ENCODE data around the gene AUTS2. TPM values are rescaled to one million over a fixed set of nuclear protein-coding genes. Genes with fewer than 3 reads are reported as not detected.

Gene AUTS2
- total and polyA plus RNA-seq, 9 of the 15 experiments (the other 6 are each of a cell fraction or from before 2014, with no cell fraction given): 0.58 TPM; not detected in 8

DNA sequence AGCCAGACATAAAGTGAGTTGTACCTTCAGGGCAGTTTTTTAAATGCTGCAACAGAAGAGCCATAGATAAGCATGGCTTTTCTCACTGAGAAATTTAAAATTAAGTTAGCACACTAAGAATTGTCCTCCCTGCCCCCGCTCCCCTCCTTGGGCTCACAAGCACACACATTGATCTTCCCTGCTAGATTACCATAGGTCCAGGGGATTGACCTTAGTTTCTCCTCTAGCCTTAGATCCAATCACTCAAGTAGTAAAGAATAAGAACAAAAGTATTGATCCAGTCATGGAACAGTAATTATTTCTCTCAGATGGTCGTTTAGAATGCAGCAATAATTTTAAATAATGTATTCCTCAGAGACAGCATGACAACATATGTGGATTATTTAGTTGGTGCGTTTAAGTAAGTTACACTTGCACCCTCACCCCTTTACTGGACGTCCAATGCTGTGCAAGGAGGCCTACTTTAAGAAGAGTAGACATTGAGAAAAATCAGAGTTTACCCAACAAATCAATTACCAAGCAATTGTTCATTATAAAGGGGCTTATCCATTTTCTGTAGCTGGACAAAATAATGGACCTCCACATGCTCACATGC, 850.1 kb downstream of the AUTS2 start (continued):
- TF ChIP-seq POLR2G (IDR thresholded peaks at IDR 0.05; ENCODE audit: low read depth, low read length) (no peak), SRF (CRISPR knock-in tag; IDR thresholded peaks at IDR 0.05) (no peak)

- H3K27ac ChIP-seq (ENCODE audit: extremely low read depth, low read depth, low read length): no peak overlapping the region
- H3K79me2 ChIP-seq (ENCODE audit: control insufficient read depth, insufficient read depth, low read length): no peaks in the 10 kb centered on the region
- BruUV-seq (replicated peaks): no TSS peak
- peaks cover 15 to 27% of the 10 kb centered on the region in 2 experiments; a peak in 4 of 5 replicates for H3K27me3 ChIP-seq (ENCODE audit: control insufficient read depth in 2 of 2, insufficient read depth in 2 of 2, low read length in 2 of 2)
- intact Hi-C loops (cut with micrococcal nuclease) (no loop called here), in situ Hi-C loops (cut with MboI) (no loop called here)
- POLR2A ChIA-PET: no interaction called here
- H3K36me3 ChIP-seq (ENCODE audit: control insufficient read depth, insufficient read depth, low read length): no peaks in the 10 kb centered on the region
- H3K4me2 ChIP-seq (ENCODE audit: insufficient read depth, low read length): no peak overlapping the region
- H3K4me1 ChIP-seq (replicated peaks in 1 of 2; ENCODE audit: control insufficient read depth in 2 of 2, insufficient read depth in 2 of 2, low read length in 2 of 2): no peaks in the 10 kb centered on the region
- no peaks in the 10 kb centered on the region for H4K20me1 ChIP-seq (replicated peaks; ENCODE audit: control insufficient read depth, insufficient read depth, low read length)
- FAIRE-seq (no peak), DNase-seq (ENCODE audit: extremely low read depth in 1 of 4, low spot score in 3 of 4) (no peak), ATAC-seq (no peak)
- no peak overlapping the region for H3K4me3 ChIP-seq
- H3K9ac ChIP-seq (ENCODE audit: insufficient read depth in 1 of 2, low read depth in 2 of 2, low read length in 2 of 2): no peak overlapping the region
- H3K9me3 ChIP-seq (replicated peaks; ENCODE audit: control insufficient read depth, insufficient read depth, low read depth, low read length): no peaks in the 10 kb centered on the region
- TF ChIP-seq ATF4 (CRISPR knock-in tag; IDR thresholded peaks at IDR 0.05): no peak
- TF ChIP-seq HDAC3 (IDR thresholded peaks at IDR 0.05; ENCODE audit: borderline replicate concordance, partially characterized antibody): no peak
- TF ChIP-seq PCBP2 (IDR thresholded peaks at IDR 0.05; ENCODE audit: low read depth, low read length, poor library complexity, severe bottlenecking): no peak
- TF ChIP-seq, protein P1, sequence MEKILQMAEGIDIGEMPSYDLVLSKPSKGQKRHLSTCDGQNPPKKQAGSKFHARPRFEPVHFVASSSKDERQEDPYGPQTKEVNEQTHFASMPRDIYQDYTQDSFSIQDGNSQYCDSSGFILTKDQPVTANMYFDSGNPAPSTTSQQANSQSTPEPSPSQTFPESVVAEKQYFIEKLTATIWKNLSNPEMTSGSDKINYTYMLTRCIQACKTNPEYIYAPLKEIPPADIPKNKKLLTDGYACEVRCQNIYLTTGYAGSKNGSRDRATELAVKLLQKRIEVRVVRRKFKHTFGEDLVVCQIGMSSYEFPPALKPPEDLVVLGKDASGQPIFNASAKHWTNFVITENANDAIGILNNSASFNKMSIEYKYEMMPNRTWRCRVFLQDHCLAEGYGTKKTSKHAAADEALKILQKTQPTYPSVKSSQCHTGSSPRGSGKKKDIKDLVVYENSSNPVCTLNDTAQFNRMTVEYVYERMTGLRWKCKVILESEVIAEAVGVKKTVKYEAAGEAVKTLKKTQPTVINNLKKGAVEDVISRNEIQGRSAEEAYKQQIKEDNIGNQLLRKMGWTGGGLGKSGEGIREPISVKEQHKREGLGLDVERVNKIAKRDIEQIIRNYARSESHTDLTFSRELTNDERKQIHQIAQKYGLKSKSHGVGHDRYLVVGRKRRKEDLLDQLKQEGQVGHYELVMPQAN (IDR thresholded peaks at IDR 0.05; ENCODE audit: borderline replicate concordance): no peak
- no peak for TF ChIP-seq ZNF507 (tag; conservative IDR thresholded peaks at IDR 0.05)
- TF ChIP-seq KLF1 (tag; IDR thresholded peaks at IDR 0.05): no peak
- TF ChIP-seq PHTF2 (CRISPR knock-in tag; IDR thresholded peaks at IDR 0.05): no peak
- H2AFZ ChIP-seq (ENCODE audit: low read depth, low read length): no peak overlapping the region
- WGBS (ENCODE audit: insufficient coverage, low coverage, missing lambda C conversion rate): 0% methylated on average over 2 of the region's 2 CpGs
- CTCF ChIA-PET (ENCODE audit: low intra/inter-chr PET ratio): no interaction called here
- no peaks in the 10 kb centered on the region for H3K9me1 ChIP-seq (ENCODE audit: control insufficient read depth, insufficient read depth, low read length)
Measured at GRCh38 chr7:70450731-70451130, 852.5 kb downstream of the AUTS2 start.
